Cardiac fibroblast (primary cell): ENCODE measurements around the gene SEBOX.
A peak's percentile ranks its signal among the peaks of the same experiment; 100 is the strongest.

Experiments
- DNase-seq, 2 donors: peaks; one replicate each; pipeline versions ENCODE4 v3.0.0 to v3.0.0-alpha.2; 2010; ENCODE audit warnings: low read depth in 2 of 2
- H3K4me3 ChIP-seq, 2 donors: replicated peaks in 1 of 2; 1 replicate in 1 of 2; 2 replicates in 1 of 2; pipeline ENCODE4 v1.5.1; 2011; ENCODE audit warnings: low read depth in 2 of 2, low read length in 2 of 2, mild to moderate bottlenecking in 2 of 2, moderate library complexity in 1 of 2
- CTCF ChIP-seq: IDR thresholded peaks from one replicate; pipeline ENCODE4 v1.5.1; 2011; ENCODE audit warnings: low read depth, mild to moderate bottlenecking, low read length, inconsistent platforms

SEBOX gene

GRCh38 chr17:28399808-28400207 lies 34.8 kb upstream of the SEBOX start:
- DNase-seq = no peak
- TF ChIP-seq CTCF = no peak
- no peak overlapping the region for H3K4me3 ChIP-seq

- no peak for TF ChIP-seq CTCF
- H3K4me3 ChIP-seq = no peak overlapping the region
- peak in 1 of 2 donors; percentile 15 for DNase-seq
These were observed 33.4 kb upstream of the SEBOX start for GRCh38 chr17:28398280-28398981.

- TF ChIP-seq CTCF = no peak
- no peak overlapping the region for H3K4me3 ChIP-seq
- DNase-seq = no peak
These were observed 32.8 kb upstream of the SEBOX start for GRCh38 chr17:28397687-28398279.

GRCh38 chr17:28397275-28397674 lies 32.3 kb upstream of the SEBOX start:
- H3K4me3 ChIP-seq = no peak overlapping the region
- DNase-seq = no peak
- TF ChIP-seq CTCF = no peak

GRCh38 chr17:28396635-28397239 lies 31.7 kb upstream of the SEBOX start:
- no peak for DNase-seq
- no peak overlapping the region for H3K4me3 ChIP-seq
- no peak for TF ChIP-seq CTCF

GRCh38 chr17:28395968-28396367 lies 31.0 kb upstream of the SEBOX start:
- no peak for TF ChIP-seq CTCF
- no peak for DNase-seq
- no peak overlapping the region for H3K4me3 ChIP-seq
